HT1080 (cell line): ENCODE data around the gene CAST. TPM values are rescaled to one million over a fixed set of nuclear protein-coding genes. Genes with fewer than 3 reads are reported as not detected.

Experiments used
- DNase-seq: peaks from one replicate; pipeline ENCODE4 v3.0.0-alpha.2; 2015; ENCODE audit warnings: low read depth
- total RNA-seq: library from RNA; depleted of rRNA; stranded (reverse); fragments of >200 nt; shearing (Covaris generic); gene quantifications from 2 replicates; pipeline ENCODE4 v1.2.3, GENCODE V29; 2014

CAST gene
- total RNA-seq, 1 experiment from 2014 or later, result 123 TPM

- no peak for DNase-seq
These were observed 17.1 kb upstream of the CAST start for GRCh38 chr5:96645091-96645490.

- no peak for DNase-seq
These were observed 14.2 kb upstream of the CAST start for GRCh38 chr5:96648023-96648422.

GRCh38 chr5:96648593-96648992, 13.6 kb upstream of the CAST start:
- DNase-seq, result no peak

GRCh38 chr5:96649251-96649662, 12.9 kb upstream of the CAST start:
- DNase-seq, result no peak

GRCh38 chr5:96649681-96650540, 12.3 kb upstream of the CAST start:
- no peak for DNase-seq

- DNase-seq, result no peak
These were observed 11.1 kb upstream of the CAST start for GRCh38 chr5:96651047-96651446.

- no peak for DNase-seq
These were observed 10.0 kb upstream of the CAST start for GRCh38 chr5:96651948-96652753.

GRCh38 chr5:96652769-96653454, 9.3 kb upstream of the CAST start:
- DNase-seq, result no peak

- DNase-seq, result no peak
These were observed 8.0 kb upstream of the CAST start for GRCh38 chr5:96654209-96654608.

- DNase-seq, result no peak
These were observed 7.1 kb upstream of the CAST start for GRCh38 chr5:96655085-96655484.

- DNase-seq, result peak; percentile 55
These were observed 6.7 kb upstream of the CAST start for GRCh38 chr5:96655506-96655905.

GRCh38 chr5:96657068-96657467, 5.1 kb upstream of the CAST start:
- DNase-seq, result peak; percentile 99

GRCh38 chr5:96658272-96658671, 3.9 kb upstream of the CAST start:
- DNase-seq, result no peak

GRCh38 chr5:96659170-96659569, 3.0 kb upstream of the CAST start:
- DNase-seq, result no peak

- peak; percentile 49 for DNase-seq
These were observed 963 bp upstream of the CAST start for GRCh38 chr5:96660971-96661854.

- DNase-seq, result peak; percentile 96
These were observed 746 bp downstream of the CAST start for GRCh38 chr5:96662725-96663518.

- no peak for DNase-seq
These were observed 1.4 kb downstream of the CAST start for GRCh38 chr5:96663608-96664007.

GRCh38 chr5:96664669-96665068, 2.5 kb downstream of the CAST start:
- DNase-seq, result no peak

GRCh38 chr5:96668725-96669124, 6.5 kb downstream of the CAST start:
- DNase-seq, result no peak

- DNase-seq, result no peak
These were observed 7.7 kb downstream of the CAST start for GRCh38 chr5:96669909-96670308.
